Thyroid gland (tissue), 4 donors: Measurements from ENCODE around the gene KLHL11.

Experiments used
- POLR2A ChIP-seq, 2 donors: fragments of 450-650 bp; IDR thresholded peaks; one replicate each; pipeline ENCODE4 v1.6.1; 2017; ENCODE audit warnings: antibody characterized with exemption in 2 of 2, mild to moderate bottlenecking in 2 of 2, moderate library complexity in 1 of 2
- TF ChIP-seq, protein P1 (sequence below), 6 experiments: fragments of 200-600 bp in 3 of 6; fragments of 450-650 bp in 3 of 6; sonication (generic) in 3 of 6; IDR thresholded peaks; one replicate each; pipeline ENCODE4 v1.5.1; 2016 to 2019; ENCODE audit warnings: antibody characterized with exemption in 6 of 6, mild to moderate bottlenecking in 2 of 6, inconsistent platforms in 1 of 6, moderate library complexity in 1 of 6

DNA sequence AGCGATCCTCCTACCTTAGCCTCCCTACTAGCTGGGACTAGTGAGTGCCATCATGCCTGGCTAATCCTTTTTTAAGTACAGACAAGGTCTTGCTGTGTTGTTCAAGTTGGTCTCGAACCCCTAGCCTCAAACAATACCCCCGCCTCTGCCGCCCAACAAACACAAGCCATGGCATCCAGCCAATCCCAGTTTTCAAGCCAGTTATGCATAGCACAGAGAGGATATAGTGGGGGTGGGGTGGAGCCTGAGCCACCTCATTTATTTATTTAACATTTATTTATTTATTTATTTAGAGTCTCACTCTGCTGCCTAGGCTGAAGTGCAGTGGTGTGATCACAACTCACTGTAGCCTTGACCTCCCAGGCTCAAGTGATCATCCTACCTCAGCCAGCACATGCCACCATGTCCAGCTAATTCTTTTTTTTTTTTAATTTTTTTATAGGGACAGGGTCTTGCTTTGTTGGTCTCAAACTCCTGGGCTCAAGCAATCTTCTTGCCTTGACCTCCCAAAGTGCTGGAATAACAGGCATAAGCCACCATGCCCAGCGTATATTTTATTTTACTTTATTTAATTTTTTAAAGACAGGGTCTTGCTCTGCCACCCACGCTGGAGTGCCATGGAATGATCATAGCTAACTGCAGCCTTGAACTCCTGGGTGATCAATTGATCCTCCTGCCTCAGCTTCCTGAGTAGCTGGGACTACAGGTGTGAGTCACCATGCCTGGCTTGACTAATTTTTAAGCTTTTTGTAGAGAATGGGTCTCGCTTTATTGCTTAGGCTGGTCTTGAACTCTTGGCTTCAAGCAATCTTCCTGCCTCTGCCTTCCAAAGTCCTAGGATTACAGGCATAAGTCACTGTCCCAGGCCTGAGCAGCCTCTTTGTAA is 26.2 kb upstream of the KLHL11 start:
- TF ChIP-seq, protein P1, sequence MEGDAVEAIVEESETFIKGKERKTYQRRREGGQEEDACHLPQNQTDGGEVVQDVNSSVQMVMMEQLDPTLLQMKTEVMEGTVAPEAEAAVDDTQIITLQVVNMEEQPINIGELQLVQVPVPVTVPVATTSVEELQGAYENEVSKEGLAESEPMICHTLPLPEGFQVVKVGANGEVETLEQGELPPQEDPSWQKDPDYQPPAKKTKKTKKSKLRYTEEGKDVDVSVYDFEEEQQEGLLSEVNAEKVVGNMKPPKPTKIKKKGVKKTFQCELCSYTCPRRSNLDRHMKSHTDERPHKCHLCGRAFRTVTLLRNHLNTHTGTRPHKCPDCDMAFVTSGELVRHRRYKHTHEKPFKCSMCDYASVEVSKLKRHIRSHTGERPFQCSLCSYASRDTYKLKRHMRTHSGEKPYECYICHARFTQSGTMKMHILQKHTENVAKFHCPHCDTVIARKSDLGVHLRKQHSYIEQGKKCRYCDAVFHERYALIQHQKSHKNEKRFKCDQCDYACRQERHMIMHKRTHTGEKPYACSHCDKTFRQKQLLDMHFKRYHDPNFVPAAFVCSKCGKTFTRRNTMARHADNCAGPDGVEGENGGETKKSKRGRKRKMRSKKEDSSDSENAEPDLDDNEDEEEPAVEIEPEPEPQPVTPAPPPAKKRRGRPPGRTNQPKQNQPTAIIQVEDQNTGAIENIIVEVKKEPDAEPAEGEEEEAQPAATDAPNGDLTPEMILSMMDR (IDR thresholded peaks at IDR 0.05) = no peak
- no peak for TF ChIP-seq POLR2A (IDR thresholded peaks at IDR 0.05)
